ENCODE results near the gene TRAPPC6A.

The TRAPPC6A gene

DNA sequence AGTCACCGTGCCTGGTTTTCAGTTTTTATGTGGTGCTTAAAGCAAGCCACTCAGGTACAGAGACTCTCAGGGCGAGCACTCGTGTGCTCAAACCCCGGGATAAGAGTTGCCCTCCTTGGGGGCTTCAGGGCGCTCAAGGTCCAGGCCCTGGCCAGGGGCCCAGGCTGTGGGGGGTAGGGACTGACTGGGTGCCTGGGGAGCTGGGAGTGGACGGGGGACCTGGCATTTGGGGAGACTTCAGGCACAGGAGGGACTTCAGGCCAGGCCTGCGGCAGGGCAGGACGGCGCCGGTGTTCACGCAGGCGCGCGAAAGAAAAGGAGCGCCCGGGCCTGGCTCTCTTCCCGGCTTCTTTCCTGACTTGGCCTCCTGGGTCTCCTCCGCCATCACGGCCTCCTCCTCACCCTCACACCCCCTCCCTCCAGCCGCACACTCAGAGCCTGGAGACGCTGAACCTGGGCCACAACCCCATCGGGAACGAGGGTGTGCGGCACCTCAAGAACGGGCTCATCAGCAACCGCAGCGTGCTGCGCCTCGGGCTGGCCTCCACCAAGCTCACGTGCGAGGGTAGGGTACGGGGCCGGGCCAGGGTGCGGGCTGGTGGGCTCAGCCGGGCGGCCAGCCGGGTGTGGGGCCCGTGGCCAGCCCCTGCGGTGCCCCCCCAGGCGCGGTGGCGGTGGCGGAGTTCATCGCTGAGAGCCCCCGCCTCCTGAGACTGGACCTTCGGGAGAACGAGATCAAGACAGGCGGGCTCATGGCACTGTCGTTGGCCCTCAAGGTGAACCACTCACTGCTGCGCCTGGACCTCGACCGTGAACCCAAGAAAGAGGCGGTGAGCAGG is 33.4 kb downstream of the TRAPPC6A start:
- POLR2A ChIA-PET: no interaction called here
- TF ChIP-seq SUZ12 (IDR thresholded peaks at IDR 0.05) (no peak), HDGF (IDR thresholded peaks at IDR 0.05; ENCODE audit: borderline replicate concordance) (no peak), CTBP1 (IDR thresholded peaks at IDR 0.05; ENCODE audit: borderline replicate concordance) (no peak), BHLHE40 (IDR thresholded peaks at IDR 0.05; ENCODE audit: borderline replicate concordance) (no peak), SP1 (IDR thresholded peaks at IDR 0.05) (no peak)
- TF ChIP-seq, protein P1, sequence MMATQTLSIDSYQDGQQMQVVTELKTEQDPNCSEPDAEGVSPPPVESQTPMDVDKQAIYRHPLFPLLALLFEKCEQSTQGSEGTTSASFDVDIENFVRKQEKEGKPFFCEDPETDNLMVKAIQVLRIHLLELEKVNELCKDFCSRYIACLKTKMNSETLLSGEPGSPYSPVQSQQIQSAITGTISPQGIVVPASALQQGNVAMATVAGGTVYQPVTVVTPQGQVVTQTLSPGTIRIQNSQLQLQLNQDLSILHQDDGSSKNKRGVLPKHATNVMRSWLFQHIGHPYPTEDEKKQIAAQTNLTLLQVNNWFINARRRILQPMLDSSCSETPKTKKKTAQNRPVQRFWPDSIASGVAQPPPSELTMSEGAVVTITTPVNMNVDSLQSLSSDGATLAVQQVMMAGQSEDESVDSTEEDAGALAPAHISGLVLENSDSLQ (IDR thresholded peaks at IDR 0.05): no peak
- CTCF ChIA-PET: no interaction called here

DNA sequence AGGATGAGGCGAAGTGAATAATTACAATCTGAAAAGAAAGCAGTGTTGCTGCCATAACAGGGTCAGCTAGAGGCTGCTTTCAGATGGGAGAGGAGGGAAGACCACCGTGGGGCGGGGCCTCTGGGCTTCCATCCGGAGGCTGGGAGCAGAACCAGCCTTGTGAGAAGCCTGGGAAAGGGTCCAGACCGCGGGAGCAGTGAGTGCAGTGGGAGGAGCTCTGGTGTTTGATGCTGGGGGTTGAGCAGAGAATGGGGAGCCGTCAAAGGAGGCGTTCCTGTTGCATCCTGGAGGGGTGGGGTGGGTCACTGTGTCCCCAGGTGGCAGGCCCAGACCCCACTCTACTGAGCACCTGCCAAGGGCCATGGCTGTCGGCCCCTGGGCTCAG is 35.3 kb downstream of the TRAPPC6A start:
- POLR2A ChIA-PET: interaction anchor here (0.6 to 1.1 kb wide), 2 partner anchors 32 to 35 kb away, joined by 3 read pairs; partner anchors contain the start of gene TRAPPC6A
- DNase-seq (ENCODE audit: extremely low spot score): no peak
- TF ChIP-seq CTBP1 (IDR thresholded peaks at IDR 0.05; ENCODE audit: borderline replicate concordance) (no peak), NFRKB (IDR thresholded peaks at IDR 0.05) (no peak)
- TF ChIP-seq, protein P1 (IDR thresholded peaks at IDR 0.05): no peak
- CTCF ChIA-PET: no interaction called here

More for the DNA sequence above, 33.4 kb downstream of the TRAPPC6A start:
- no peak for DNase-seq (ENCODE audit: extremely low spot score)

DNA sequence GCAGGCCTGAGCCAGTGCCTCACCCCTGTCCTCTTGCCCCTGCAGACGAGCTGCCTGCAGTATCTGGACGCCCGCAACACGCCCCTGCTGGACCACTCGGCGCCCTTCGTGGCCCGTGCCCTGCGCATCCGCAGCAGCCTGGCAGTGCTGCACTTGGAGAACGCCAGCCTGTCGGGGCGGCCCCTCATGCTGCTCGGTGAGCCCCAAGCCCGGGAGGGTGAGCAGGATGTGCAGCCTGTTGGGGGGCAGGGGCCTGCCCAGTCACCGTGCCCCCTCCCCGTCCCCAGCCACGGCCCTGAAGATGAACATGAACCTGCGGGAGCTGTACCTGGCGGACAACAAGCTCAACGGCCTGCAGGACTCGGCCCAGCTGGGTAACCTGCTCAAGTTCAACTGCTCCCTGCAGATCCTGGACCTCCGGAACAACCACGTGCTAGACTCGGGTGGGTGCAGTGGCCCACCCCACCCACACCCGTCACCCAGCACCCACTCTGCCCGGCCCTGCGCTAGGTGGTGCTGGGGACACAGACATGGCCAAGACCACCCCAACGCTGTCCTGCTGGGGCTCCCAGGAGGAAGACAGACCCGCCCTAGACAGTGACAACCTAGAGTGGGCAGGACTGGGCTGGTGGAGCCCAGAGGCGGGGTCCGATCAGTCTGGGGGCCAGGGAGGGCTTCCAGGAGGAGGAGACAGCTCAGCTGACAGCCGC is 35.9 kb downstream of the TRAPPC6A start:
- ChIA-PET CTCF (no interaction called here), POLR2A (interaction anchor here (0.6 to 1.1 kb wide), 2 partner anchors 33 to 36 kb away, joined by 3 read pairs; partner anchors contain the start of gene TRAPPC6A)
- TF ChIP-seq SP1 (IDR thresholded peaks at IDR 0.05) (no peak), TARDBP (IDR thresholded peaks at IDR 0.05) (no peak), FOXA1 (IDR thresholded peaks at IDR 0.05) (no peak), CTBP1 (IDR thresholded peaks at IDR 0.05; ENCODE audit: borderline replicate concordance) (no peak), ARNT (IDR thresholded peaks at IDR 0.05) (no peak), ELF4 (IDR thresholded peaks at IDR 0.05) (no peak), FOXK2 (IDR thresholded peaks at IDR 0.05) (no peak), L3MBTL2 (conservative IDR thresholded peaks at IDR 0.05) (no peak), SUZ12 (IDR thresholded peaks at IDR 0.05) (no peak)
- no peak for DNase-seq (ENCODE audit: extremely low spot score)

DNA sequence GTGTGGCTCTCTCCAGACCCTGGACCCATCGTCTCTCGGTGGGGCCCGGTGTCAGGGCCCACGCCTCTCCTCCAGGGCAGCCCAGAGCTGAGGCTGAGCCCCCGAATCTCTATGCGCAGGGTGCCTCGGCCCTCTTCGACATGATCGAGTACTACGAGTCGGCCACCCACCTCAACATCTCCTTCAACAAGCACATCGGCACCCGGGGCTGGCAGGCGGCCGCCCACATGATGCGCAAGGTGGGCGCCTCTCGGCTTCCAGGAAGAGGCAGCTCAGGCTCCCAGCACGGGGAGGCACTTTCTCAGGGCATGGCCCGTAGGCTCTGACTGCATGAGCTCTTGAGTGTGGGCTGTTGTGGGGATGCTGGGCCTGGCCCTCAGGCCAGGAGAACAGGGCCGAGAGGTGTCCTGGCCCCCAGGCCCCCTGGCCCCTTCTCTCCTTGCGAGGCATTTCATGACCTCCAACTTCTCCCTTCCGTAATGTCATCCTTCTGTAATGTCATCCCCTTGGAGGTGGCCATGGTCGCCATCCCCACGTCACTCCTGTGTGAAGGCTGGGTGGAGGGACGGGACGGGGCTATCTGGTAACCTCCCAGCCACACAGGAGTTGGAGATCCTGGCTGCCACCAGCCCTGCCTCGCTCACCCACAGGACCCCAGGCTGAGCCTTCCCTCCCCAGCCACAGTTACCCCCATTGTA is 36.7 kb downstream of the TRAPPC6A start:
- POLR2A ChIA-PET: interaction anchor here (1.1 kb wide), 1 partner anchor 36 kb away, joined by 3 read pairs; the partner anchor contains the start of gene TRAPPC6A
- TF ChIP-seq ELF4 (IDR thresholded peaks at IDR 0.05) (no peak), FOXA1 (IDR thresholded peaks at IDR 0.05) (no peak), SUZ12 (IDR thresholded peaks at IDR 0.05) (no peak), L3MBTL2 (conservative IDR thresholded peaks at IDR 0.05) (no peak), FOXM1 (IDR thresholded peaks at IDR 0.05; ENCODE audit: borderline replicate concordance) (no peak), ZNF384 (IDR thresholded peaks at IDR 0.05) (no peak), ARNT (IDR thresholded peaks at IDR 0.05) (no peak), HDGF (IDR thresholded peaks at IDR 0.05; ENCODE audit: borderline replicate concordance) (no peak), CTBP1 (IDR thresholded peaks at IDR 0.05; ENCODE audit: borderline replicate concordance) (no peak), SP1 (IDR thresholded peaks at IDR 0.05) (no peak), BHLHE40 (IDR thresholded peaks at IDR 0.05; ENCODE audit: borderline replicate concordance) (no peak), TARDBP (IDR thresholded peaks at IDR 0.05) (no peak), FOXK2 (IDR thresholded peaks at IDR 0.05) (no peak), NFRKB (IDR thresholded peaks at IDR 0.05) (no peak)
- CTCF ChIA-PET: no interaction called here
- no peak for DNase-seq (ENCODE audit: extremely low spot score)

DNA sequence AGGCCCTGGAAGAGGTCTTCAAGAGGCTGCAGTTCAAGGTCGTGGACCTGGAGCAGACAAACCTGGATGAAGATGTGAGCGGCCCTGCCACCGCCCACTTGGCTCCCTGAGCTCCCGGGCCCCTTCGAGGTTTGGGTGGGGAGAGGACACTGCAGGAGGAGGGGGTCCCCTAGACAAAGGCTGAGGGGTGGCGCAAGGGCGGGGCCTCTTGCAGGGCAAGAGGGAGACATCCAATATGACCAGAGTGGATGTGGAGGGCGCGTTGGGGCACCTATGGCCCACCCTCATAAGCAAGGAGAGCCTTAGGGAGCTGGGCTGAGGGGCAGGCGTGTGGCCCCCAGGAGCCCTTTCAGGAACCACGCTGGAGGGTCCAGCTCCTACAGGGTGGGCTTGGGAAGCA is 37.5 kb downstream of the TRAPPC6A start:
- TF ChIP-seq ZNF384 (IDR thresholded peaks at IDR 0.05) (no peak), SUZ12 (IDR thresholded peaks at IDR 0.05) (no peak), SP1 (IDR thresholded peaks at IDR 0.05) (no peak), L3MBTL2 (conservative IDR thresholded peaks at IDR 0.05) (no peak), FOXK2 (IDR thresholded peaks at IDR 0.05) (no peak), NFRKB (IDR thresholded peaks at IDR 0.05) (no peak), LEF1 (IDR thresholded peaks at IDR 0.05; ENCODE audit: borderline replicate concordance) (no peak), TARDBP (IDR thresholded peaks at IDR 0.05) (no peak), BHLHE40 (IDR thresholded peaks at IDR 0.05; ENCODE audit: borderline replicate concordance) (no peak), FOXM1 (IDR thresholded peaks at IDR 0.05; ENCODE audit: borderline replicate concordance) (no peak), HDGF (IDR thresholded peaks at IDR 0.05; ENCODE audit: borderline replicate concordance) (no peak), FOXA1 (IDR thresholded peaks at IDR 0.05) (no peak), ARNT (IDR thresholded peaks at IDR 0.05) (no peak), CTBP1 (IDR thresholded peaks at IDR 0.05; ENCODE audit: borderline replicate concordance) (no peak), ELF4 (IDR thresholded peaks at IDR 0.05) (no peak)
- TF ChIP-seq, protein P1 (IDR thresholded peaks at IDR 0.05): no peak
- CTCF ChIA-PET: no interaction called here
- POLR2A ChIA-PET: no interaction called here
- DNase-seq (ENCODE audit: extremely low spot score): no peak
